ENCODE measurements around the gene CADM1.

DNA sequence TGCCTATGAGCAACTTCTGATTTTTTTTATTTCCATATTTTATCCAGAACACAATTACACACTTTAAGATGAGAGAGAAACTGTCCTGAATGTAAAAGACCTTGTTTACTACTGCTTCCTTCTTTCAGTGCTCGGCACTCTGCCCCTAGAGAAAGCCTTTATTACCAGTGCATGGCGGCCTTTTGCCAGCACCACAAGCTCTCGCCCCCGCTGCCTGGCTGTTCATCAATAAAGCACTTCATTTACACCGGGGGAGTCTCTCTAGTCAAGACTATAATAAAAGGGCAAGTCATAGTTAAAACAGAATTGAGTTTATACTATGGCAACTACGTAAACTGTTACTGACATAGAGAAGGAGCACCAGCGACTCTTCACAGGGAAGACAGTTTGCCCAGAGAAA, 259.5 kb downstream of the CADM1 start:
- TF ChIP-seq, protein P1, sequence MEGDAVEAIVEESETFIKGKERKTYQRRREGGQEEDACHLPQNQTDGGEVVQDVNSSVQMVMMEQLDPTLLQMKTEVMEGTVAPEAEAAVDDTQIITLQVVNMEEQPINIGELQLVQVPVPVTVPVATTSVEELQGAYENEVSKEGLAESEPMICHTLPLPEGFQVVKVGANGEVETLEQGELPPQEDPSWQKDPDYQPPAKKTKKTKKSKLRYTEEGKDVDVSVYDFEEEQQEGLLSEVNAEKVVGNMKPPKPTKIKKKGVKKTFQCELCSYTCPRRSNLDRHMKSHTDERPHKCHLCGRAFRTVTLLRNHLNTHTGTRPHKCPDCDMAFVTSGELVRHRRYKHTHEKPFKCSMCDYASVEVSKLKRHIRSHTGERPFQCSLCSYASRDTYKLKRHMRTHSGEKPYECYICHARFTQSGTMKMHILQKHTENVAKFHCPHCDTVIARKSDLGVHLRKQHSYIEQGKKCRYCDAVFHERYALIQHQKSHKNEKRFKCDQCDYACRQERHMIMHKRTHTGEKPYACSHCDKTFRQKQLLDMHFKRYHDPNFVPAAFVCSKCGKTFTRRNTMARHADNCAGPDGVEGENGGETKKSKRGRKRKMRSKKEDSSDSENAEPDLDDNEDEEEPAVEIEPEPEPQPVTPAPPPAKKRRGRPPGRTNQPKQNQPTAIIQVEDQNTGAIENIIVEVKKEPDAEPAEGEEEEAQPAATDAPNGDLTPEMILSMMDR (conservative IDR thresholded peaks at IDR 0.05; ENCODE audit: low read depth, low read length), result no peak
- TF ChIP-seq EZH2phosphoT487 (IDR thresholded peaks at IDR 0.05; ENCODE audit: borderline replicate concordance, low read length) (no peak), EZH2 (IDR thresholded peaks at IDR 0.05; ENCODE audit: low read length, unreplicated experiment) (no peak)
